OCI-LY3 (cell line): Measurements from ENCODE around the gene KLHL33.

Experiments used
- H2AFZ ChIP-seq: fragments of 200-600, 300-600 bp; shearing (Covaris generic); 2 replicates; pipeline ENCODE4 v1.6.0; 2014; ENCODE audit warnings: antibody characterized with exemption, low read depth, low read length
- H3K27ac ChIP-seq: fragments of 200-600, 300-600 bp; sonication (generic); 2 replicates; pipeline ENCODE4 v1.5.1; 2014; ENCODE audit warnings: mild to moderate bottlenecking, low read length, moderate library complexity, mixed read lengths
- H3K27me3 ChIP-seq: fragments of 200-600, 300-600 bp; sonication (generic); 2 replicates; pipeline ENCODE4 v1.6.1; 2014; ENCODE audit warnings: low read depth, low read length, mixed read lengths
- H3K36me3 ChIP-seq: fragments of 200-600, 300-600 bp; sonication (generic); replicated peaks from 2 replicates; pipeline ENCODE3; 2014; ENCODE audit warnings: low read depth, low read length, mixed read lengths
- H3K4me1 ChIP-seq: fragments of 300-600, 200-600 bp; sonication (generic); 2 replicates; pipeline ENCODE4 v1.6.1; 2014; ENCODE audit warnings: low read length, mixed read lengths
- H3K4me2 ChIP-seq: fragments of 200-600, 300-600 bp; sonication (generic); 2 replicates; pipeline ENCODE4 v1.6.1; 2014; ENCODE audit warnings: low read length, mixed read lengths
- H3K4me3 ChIP-seq: fragments of 300-600, 200-600 bp; sonication (generic); 2 replicates; pipeline ENCODE4 v1.5.1; 2014; ENCODE audit warnings: antibody characterized with exemption, mild to moderate bottlenecking, low read length, moderate library complexity
- H3K79me2 ChIP-seq: fragments of 300-600, 200-600 bp; shearing (Covaris generic); 2 replicates; pipeline ENCODE4 v1.6.1; 2014; ENCODE audit warnings: mild to moderate bottlenecking, low read length, mixed read lengths
- H3K9ac ChIP-seq: fragments of 300-600, 200-600 bp; shearing (Covaris generic); 2 replicates; pipeline ENCODE4 v1.6.0; 2014; ENCODE audit warnings: mild to moderate bottlenecking, low read length, moderate library complexity
- H3K9me3 ChIP-seq: fragments of 200-600, 300-600 bp; shearing (Covaris generic); 2 replicates; pipeline ENCODE4 v1.6.1; 2014; ENCODE audit warnings: low read length, mixed read lengths; ENCODE audit not compliant: insufficient read depth
- H4K20me1 ChIP-seq: fragments of 200-600, 300-600 bp; sonication (generic); 2 replicates; pipeline ENCODE4 v1.6.1; 2016; ENCODE audit warnings: low read length, mixed read lengths; ENCODE audit not compliant: insufficient read depth
- EZH2phosphoT487 ChIP-seq: fragments of 200-600 bp; shearing (Covaris generic); IDR thresholded peaks from 2 replicates; pipeline ENCODE4 v1.6.1; 2018; ENCODE audit warnings: antibody characterized with exemption, mixed run types, low read depth
- TF ChIP-seq, protein P1 (sequence below): fragments of 200-600, 300-600 bp; sonication (generic); IDR thresholded peaks from 2 replicates; pipeline ENCODE4 v1.5.1; 2014; ENCODE audit warnings: antibody characterized with exemption, low read length, low read depth

Gene KLHL33

GRCh38 chr14:20376071-20376588 is 59.8 kb downstream of the KLHL33 start:
- no peak overlapping the region for H3K4me2 ChIP-seq
- peaks cover 74% of the 10 kb centered on the region for H3K36me3 ChIP-seq
- no peaks in the 10 kb centered on the region for H3K79me2 ChIP-seq
- no peak overlapping the region for H3K27ac ChIP-seq
- no peaks in the 10 kb centered on the region for H3K27me3 ChIP-seq
- no peaks in the 10 kb centered on the region for H3K9me3 ChIP-seq
- no peak overlapping the region for H3K9ac ChIP-seq
- no peaks in the 10 kb centered on the region for H4K20me1 ChIP-seq
- no peak overlapping the region for H2AFZ ChIP-seq
- TF ChIP-seq, protein P1, sequence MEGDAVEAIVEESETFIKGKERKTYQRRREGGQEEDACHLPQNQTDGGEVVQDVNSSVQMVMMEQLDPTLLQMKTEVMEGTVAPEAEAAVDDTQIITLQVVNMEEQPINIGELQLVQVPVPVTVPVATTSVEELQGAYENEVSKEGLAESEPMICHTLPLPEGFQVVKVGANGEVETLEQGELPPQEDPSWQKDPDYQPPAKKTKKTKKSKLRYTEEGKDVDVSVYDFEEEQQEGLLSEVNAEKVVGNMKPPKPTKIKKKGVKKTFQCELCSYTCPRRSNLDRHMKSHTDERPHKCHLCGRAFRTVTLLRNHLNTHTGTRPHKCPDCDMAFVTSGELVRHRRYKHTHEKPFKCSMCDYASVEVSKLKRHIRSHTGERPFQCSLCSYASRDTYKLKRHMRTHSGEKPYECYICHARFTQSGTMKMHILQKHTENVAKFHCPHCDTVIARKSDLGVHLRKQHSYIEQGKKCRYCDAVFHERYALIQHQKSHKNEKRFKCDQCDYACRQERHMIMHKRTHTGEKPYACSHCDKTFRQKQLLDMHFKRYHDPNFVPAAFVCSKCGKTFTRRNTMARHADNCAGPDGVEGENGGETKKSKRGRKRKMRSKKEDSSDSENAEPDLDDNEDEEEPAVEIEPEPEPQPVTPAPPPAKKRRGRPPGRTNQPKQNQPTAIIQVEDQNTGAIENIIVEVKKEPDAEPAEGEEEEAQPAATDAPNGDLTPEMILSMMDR, result no peak
- TF ChIP-seq EZH2phosphoT487, result no peak
- H3K4me1 ChIP-seq, result no peaks in the 10 kb centered on the region
- no peak overlapping the region for H3K4me3 ChIP-seq
